ENCODE results near the gene ERCC3. TPM values are rescaled to one million over a fixed set of nuclear protein-coding genes. Genes with fewer than 3 reads are reported as not detected.
"Not testable (repeated sequence)": the region's sequence is repeated elsewhere in the genome, so short reads cannot be mapped to it uniquely, and the experiment has no call there.

Gene ERCC3
- total RNA-seq, 1 experiment from 2014 or later = 52.5 TPM

DNA sequence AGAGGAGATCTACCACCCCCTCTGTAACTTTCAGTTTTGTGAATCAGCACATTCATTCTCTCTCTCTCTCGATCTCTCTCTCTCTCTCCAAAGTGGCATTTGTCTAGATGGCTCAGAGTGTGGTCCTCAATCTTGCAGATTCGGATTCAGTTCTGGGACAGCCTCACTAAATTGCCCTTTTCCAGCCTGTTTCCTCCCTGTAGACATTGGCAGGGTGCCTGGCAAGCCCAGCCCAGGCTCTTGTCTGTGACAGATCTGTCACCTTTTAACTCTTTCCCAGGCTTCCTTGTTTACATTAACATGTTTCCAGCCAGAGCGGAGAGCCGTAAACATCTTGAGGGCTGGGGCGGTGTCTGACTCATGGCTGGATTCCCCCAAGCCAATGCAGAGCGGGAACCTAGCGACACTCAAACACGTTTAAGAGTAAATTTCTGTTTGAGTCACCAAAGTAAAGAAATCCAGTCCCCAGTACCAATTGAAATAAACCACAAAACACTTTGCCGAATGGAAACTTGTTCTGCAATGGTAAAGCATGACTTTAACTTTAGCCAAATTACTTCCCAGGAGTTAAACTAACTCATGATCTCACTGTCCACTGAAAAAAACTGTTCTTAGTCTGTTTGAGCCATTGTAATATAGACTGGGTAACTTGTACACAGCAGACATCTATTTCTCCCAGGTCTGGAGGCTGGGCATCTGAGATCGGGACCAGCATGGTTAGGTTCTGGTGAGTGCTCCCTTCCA, 67.3 kb downstream of the ERCC3 start:
- Histone ChIP-seq H3K4me1 (no peaks in the 10 kb centered on the region; the same call in 1 of the 2 replicates), H3K4me3 (ENCODE audit: low read depth, low read length) (no peak overlapping the region), H3K27me3 (replicated peaks; ENCODE audit: control insufficient read depth, insufficient read depth, low read length) (no peaks in the 10 kb centered on the region), H3K9me3 (no peaks in the 10 kb centered on the region), H3K36me3 (ENCODE audit: control insufficient read depth, insufficient read depth, low read length) (no peaks in the 10 kb centered on the region)
- ChIA-PET POLR2A (no interaction called here), CTCF (no interaction called here)
- TF ChIP-seq, protein P1, sequence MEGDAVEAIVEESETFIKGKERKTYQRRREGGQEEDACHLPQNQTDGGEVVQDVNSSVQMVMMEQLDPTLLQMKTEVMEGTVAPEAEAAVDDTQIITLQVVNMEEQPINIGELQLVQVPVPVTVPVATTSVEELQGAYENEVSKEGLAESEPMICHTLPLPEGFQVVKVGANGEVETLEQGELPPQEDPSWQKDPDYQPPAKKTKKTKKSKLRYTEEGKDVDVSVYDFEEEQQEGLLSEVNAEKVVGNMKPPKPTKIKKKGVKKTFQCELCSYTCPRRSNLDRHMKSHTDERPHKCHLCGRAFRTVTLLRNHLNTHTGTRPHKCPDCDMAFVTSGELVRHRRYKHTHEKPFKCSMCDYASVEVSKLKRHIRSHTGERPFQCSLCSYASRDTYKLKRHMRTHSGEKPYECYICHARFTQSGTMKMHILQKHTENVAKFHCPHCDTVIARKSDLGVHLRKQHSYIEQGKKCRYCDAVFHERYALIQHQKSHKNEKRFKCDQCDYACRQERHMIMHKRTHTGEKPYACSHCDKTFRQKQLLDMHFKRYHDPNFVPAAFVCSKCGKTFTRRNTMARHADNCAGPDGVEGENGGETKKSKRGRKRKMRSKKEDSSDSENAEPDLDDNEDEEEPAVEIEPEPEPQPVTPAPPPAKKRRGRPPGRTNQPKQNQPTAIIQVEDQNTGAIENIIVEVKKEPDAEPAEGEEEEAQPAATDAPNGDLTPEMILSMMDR (IDR thresholded peaks at IDR 0.05; ENCODE audit: insufficient read depth in 1 of 2, low read depth in 1 of 2, low read length in 1 of 2, severe bottlenecking in 1 of 2, unreplicated experiment in 1 of 2) = no peak
- intact Hi-C loops (cut with micrococcal nuclease; ENCODE audit: unreplicated experiment) = no loop called here
- no peak for DNase-seq
- Mint-ChIP-seq H3K4me1 (ENCODE audit: low read depth, unreplicated experiment) (peaks cover 19% of the 10 kb centered on the region), H3K9me3 (ENCODE audit: unreplicated experiment) (no peaks in the 10 kb centered on the region), H3K27ac (ENCODE audit: unreplicated experiment) (no peak overlapping the region), H3K27me3 (ENCODE audit: insufficient read depth, unreplicated experiment) (no peaks in the 10 kb centered on the region), H3K4me3 (ENCODE audit: unreplicated experiment) (peak overlapping the region; percentile 28), H3K36me3 (ENCODE audit: insufficient read depth, unreplicated experiment) (no peaks in the 10 kb centered on the region)
- no TSS peak for BruUV-seq (replicated peaks)

DNA sequence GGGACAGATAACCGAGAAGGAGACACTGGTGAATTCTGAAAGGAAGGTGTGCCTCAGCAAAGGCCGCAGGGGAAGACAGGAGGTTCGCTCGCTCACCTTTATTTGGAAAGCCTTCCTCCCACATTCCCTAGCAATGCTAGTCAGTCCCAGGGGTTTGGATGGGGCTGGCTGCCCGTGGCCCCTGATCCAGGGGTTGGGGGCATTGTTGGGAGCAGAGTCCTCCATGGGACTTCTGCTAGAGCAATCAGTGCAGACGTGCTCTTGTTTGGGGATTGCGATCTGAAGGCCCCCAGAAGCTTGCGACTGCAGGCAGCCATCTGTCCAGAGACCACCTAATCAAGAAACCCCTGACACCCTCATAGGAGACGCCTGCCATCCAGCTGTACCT, 67.8 kb downstream of the ERCC3 start:
- Histone ChIP-seq H3K27me3 (replicated peaks; ENCODE audit: control insufficient read depth, insufficient read depth, low read length) (no peaks in the 10 kb centered on the region), H3K9me3 (no peaks in the 10 kb centered on the region), H3K4me3 (ENCODE audit: low read depth, low read length) (no peak overlapping the region), H3K4me1 (no peaks in the 10 kb centered on the region; the same call in 1 of the 2 replicates), H3K36me3 (ENCODE audit: control insufficient read depth, insufficient read depth, low read length) (no peaks in the 10 kb centered on the region)
- CTCF ChIA-PET = no interaction called here
- Mint-ChIP-seq H3K9me3 (ENCODE audit: unreplicated experiment) (no peaks in the 10 kb centered on the region), H3K27ac (ENCODE audit: unreplicated experiment) (no peak overlapping the region), H3K27me3 (ENCODE audit: insufficient read depth, unreplicated experiment) (no peaks in the 10 kb centered on the region), H3K4me3 (ENCODE audit: unreplicated experiment) (peak overlapping the region; percentile 28), H3K36me3 (ENCODE audit: insufficient read depth, unreplicated experiment) (no peaks in the 10 kb centered on the region), H3K4me1 (ENCODE audit: low read depth, unreplicated experiment) (peaks cover 19% of the 10 kb centered on the region)
- no TSS peak for BruUV-seq (replicated peaks)
- no peak for DNase-seq
- TF ChIP-seq, protein P1 (IDR thresholded peaks at IDR 0.05; ENCODE audit: insufficient read depth in 1 of 2, low read depth in 1 of 2, low read length in 1 of 2, severe bottlenecking in 1 of 2, unreplicated experiment in 1 of 2) = no peak
- POLR2A ChIA-PET = no interaction called here
- intact Hi-C loops (cut with micrococcal nuclease; ENCODE audit: unreplicated experiment) = no loop called here

DNA sequence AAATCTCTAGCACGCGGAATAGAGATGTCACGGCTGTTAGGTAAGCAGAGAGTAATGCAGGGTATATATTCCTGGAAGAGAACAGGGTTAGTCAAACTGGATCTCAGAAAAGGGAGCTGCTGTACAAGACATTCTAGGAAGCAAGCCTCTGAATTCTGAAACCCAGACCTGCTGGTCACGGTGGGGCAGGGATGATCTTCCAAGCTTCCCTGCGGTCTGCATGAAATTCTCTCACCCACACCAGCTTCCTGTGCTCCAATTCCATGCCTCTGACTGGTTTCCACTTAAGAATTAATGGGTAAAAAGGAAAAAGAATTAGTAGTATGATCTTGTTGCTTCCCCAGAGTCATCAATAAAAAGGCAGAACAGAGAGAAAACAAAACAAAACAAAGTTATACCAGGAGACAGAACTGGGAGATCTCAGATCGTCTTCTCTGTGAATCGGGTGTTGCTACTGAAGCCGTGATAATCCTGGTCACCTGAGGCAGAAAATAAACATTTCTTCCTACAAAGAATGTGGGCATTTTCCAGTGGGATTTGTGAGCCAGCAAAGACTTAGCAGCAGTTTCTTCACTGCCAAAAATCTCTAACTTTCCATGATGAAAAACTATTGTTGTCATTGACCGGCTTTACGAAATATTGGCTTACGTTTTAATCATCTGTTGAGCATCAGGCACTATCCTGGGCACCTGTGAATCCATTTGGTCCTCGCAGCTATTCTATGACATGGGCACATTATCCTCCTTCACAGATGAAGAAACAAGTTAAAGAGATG, 68.6 kb downstream of the ERCC3 start:
- BruUV-seq (replicated peaks) = no TSS peak
- Histone ChIP-seq H3K36me3 (ENCODE audit: control insufficient read depth, insufficient read depth, low read length) (no peaks in the 10 kb centered on the region), H3K4me1 (peaks cover 2% of the 10 kb centered on the region; the same call in 1 of the 2 replicates), H3K9me3 (no peaks in the 10 kb centered on the region), H3K27me3 (replicated peaks; ENCODE audit: control insufficient read depth, insufficient read depth, low read length) (no peaks in the 10 kb centered on the region), H3K4me3 (ENCODE audit: low read depth, low read length) (no peak overlapping the region)
- Mint-ChIP-seq H3K36me3 (ENCODE audit: insufficient read depth, unreplicated experiment) (no peaks in the 10 kb centered on the region), H3K4me3 (ENCODE audit: unreplicated experiment) (no peak overlapping the region), H3K9me3 (ENCODE audit: unreplicated experiment) (no peaks in the 10 kb centered on the region), H3K4me1 (ENCODE audit: low read depth, unreplicated experiment) (peaks cover 19% of the 10 kb centered on the region), H3K27me3 (ENCODE audit: insufficient read depth, unreplicated experiment) (peaks cover 1% of the 10 kb centered on the region), H3K27ac (ENCODE audit: unreplicated experiment) (no peak overlapping the region)
- DNase-seq = no peak
- TF ChIP-seq, protein P1 (IDR thresholded peaks at IDR 0.05; ENCODE audit: insufficient read depth in 1 of 2, low read depth in 1 of 2, low read length in 1 of 2, severe bottlenecking in 1 of 2, unreplicated experiment in 1 of 2) = no peak
- POLR2A ChIA-PET = no interaction called here
- intact Hi-C loops (cut with micrococcal nuclease; ENCODE audit: unreplicated experiment) = no loop called here
- CTCF ChIA-PET = no interaction called here

DNA sequence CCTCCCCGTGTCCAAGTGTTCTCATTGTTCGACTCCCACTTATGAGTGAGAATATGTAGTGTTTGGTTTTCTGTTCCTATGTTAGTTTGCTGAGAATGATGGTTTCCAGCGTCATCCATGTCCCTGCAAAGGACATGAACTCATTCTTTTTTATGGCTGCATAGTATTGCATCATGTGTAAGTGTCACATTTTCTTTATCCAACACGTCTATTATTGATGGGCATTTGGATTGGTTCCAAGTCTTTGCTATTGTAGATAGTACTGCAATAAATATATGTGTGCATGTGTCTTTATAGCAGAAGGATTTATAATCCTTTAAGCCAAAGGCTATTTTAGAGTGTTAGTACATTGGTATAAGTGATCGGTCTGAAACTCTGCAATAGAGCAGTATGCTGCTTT, 69.8 kb downstream of the ERCC3 start:
- H3K9me3 Mint-ChIP-seq (ENCODE audit: unreplicated experiment); H3K27me3 ChIP-seq (replicated peaks; ENCODE audit: control insufficient read depth, insufficient read depth, low read length); H3K4me3 ChIP-seq (ENCODE audit: low read depth, low read length); H3K36me3 Mint-ChIP-seq (ENCODE audit: insufficient read depth, unreplicated experiment); H3K4me3 Mint-ChIP-seq (ENCODE audit: unreplicated experiment); CTCF ChIA-PET; intact Hi-C loops (cut with micrococcal nuclease; ENCODE audit: unreplicated experiment); H3K36me3 ChIP-seq (ENCODE audit: control insufficient read depth, insufficient read depth, low read length); H3K27ac Mint-ChIP-seq (ENCODE audit: unreplicated experiment); BruUV-seq (replicated peaks); H3K27me3 Mint-ChIP-seq (ENCODE audit: insufficient read depth, unreplicated experiment); H3K9me3 ChIP-seq; POLR2A ChIA-PET; H3K4me1 ChIP-seq; DNase-seq: not testable (repeated sequence)
- H3K4me1 Mint-ChIP-seq (ENCODE audit: low read depth, unreplicated experiment) = peaks cover 19% of the 10 kb centered on the region

Data from Caco-2 (cell line).